Heart left ventricle (tissue), 13 donors: Measurements from ENCODE around the gene EVA1A.

Experiments
- CTCF ChIP-seq, 12 donors: fragments of 200-600 bp; sonication (generic) in 4 of 12; IDR thresholded peaks; one replicate each; pipeline versions ENCODE4 v1.5.0 to v1.8.0; 2018 to 2022; ENCODE audit warnings: antibody characterized with exemption in 12 of 12, mild to moderate bottlenecking in 5 of 12
- POLR2A ChIP-seq, 2 donors: fragments of 450-650 bp; IDR thresholded peaks; one replicate each; pipeline ENCODE4 v1.6.1; 2017; ENCODE audit warnings: antibody characterized with exemption in 2 of 2, mild to moderate bottlenecking in 2 of 2, moderate library complexity in 2 of 2
- donor health status: ischemic (EF 13 %, LVEDD 7.1; RV severe dilation, severe dysfunction).
- donor health status: DM: no; HTN: yes; CAD: no.
- donor health status: DM: no; HTN: no; CAD: no.
- donor health status: ischemic (EF 25% LVEDD 6.9; RV normal size, moderate dysfunction).
- donor health status: ischemic (EF 25% LVEDD 5.7; RV mildly dilated, moderate dysfunction).
- donor health status: ischemic (EF 35%, LVEDD 5.7; RV mildly dilated, moderate dysfunction).
- donor health status: nonischemic (EF 11% LVEDD 7.7; RV severe dilation, severe dysfunction).
- donor health status: DM: yes; HTN: yes; CAD: no.
- donor health status: PGD.
- donor health status: ischemic (EF 29% LVEDD 5.4; RV normal size, mild dysfunction).
- donor health status: nonischemic (EF 23%, LVEDD 6.1; RV moderate dilation, normal function).

- TF ChIP-seq CTCF (IDR thresholded peaks at IDR 0.05) (no peak), POLR2A (IDR thresholded peaks at IDR 0.05) (no peak)
These were observed 16.5 kb upstream of the EVA1A start for GRCh38 chr2:75577280-75577679.
